ENCODE data around the gene PGM1. TPM values are rescaled to one million over a fixed set of nuclear protein-coding genes. Genes with fewer than 3 reads are reported as not detected.

The PGM1 gene
- total RNA-seq, 1 experiment from 2014 or later = 54.6 TPM

GRCh38 chr1:63653976-63654375 lies 60.8 kb downstream of the PGM1 start:
- no TSS peak for BruUV-seq (replicated peaks)
- H3K4me2 ChIP-seq (ENCODE audit: low read length) = no peak overlapping the region
- ChIA-PET CTCF (no interaction called here), RAD21 (ENCODE audit: low non-redundant PET in 1 of 2, low total read pairs in 2 of 2, uncharacterized antibody in 2 of 2, unreplicated experiment in 2 of 2) (no interaction called here), POLR2A (no interaction called here)
- ATAC-seq (no peak), DNase-seq (ENCODE audit: low read depth, low spot score) (no peak)
- H3K9me2 ChIP-seq (ENCODE audit: insufficient read depth) = no peaks in the 10 kb centered on the region
- intact Hi-C loops (cut with micrococcal nuclease) = no loop called here
- no peak overlapping the region for H2AFZ ChIP-seq (ENCODE audit: low read depth, low read length, poor library complexity, severe bottlenecking)
- TF ChIP-seq TCF7L2 (IDR thresholded peaks at IDR 0.05; ENCODE audit: borderline replicate concordance, extremely low read depth, insufficient read depth, insufficient read length) = no peak
- no peak for TF ChIP-seq CTCF (IDR thresholded peaks at IDR 0.05 in 2 of 3, conservative IDR thresholded peaks at IDR 0.05 in 1 of 3; ENCODE audit: borderline replicate concordance in 1 of 3, insufficient read depth in 1 of 3, low read depth in 2 of 3, low read length in 2 of 3)
- TF ChIP-seq MAX (IDR thresholded peaks at IDR 0.05) = no peak
- no peak for TF ChIP-seq POLR2A (IDR thresholded peaks at IDR 0.05; ENCODE audit: borderline replicate concordance, extremely low read depth, insufficient read depth, insufficient read length)
- TF ChIP-seq SP1 (IDR thresholded peaks at IDR 0.05; ENCODE audit: low read depth) = no peak
- no peak for TF ChIP-seq EZH2phosphoT487 (IDR thresholded peaks at IDR 0.05; ENCODE audit: borderline replicate concordance)
- no peak for TF ChIP-seq RAD21 (IDR thresholded peaks at IDR 0.05; ENCODE audit: low read depth)
- no peak for TF ChIP-seq CEBPB (IDR thresholded peaks at IDR 0.05; ENCODE audit: low read depth)
- TF ChIP-seq ZBTB33 (IDR thresholded peaks at IDR 0.05; ENCODE audit: extremely low read depth, insufficient replicate concordance, low read length) = no peak
- TF ChIP-seq ZNF274 (IDR thresholded peaks at IDR 0.05; ENCODE audit: low read depth, low read length) = no peak
- TF ChIP-seq REST (IDR thresholded peaks at IDR 0.05; ENCODE audit: low read depth) = no peak
- TF ChIP-seq EZH2 (IDR thresholded peaks at IDR 0.05) = no peak
- no peak for TF ChIP-seq FOSL1 (IDR thresholded peaks at IDR 0.05; ENCODE audit: low read depth)
- no peak for TF ChIP-seq POLR2AphosphoS5 (IDR thresholded peaks at IDR 0.05; ENCODE audit: low read depth, low read length)
- TF ChIP-seq EGR1 (IDR thresholded peaks at IDR 0.05; ENCODE audit: low read depth) = no peak
- no peak for TF ChIP-seq JUND (IDR thresholded peaks at IDR 0.05)
- no peak for TF ChIP-seq SRF (IDR thresholded peaks at IDR 0.05; ENCODE audit: low read depth)
- TF ChIP-seq ZFX (IDR thresholded peaks at IDR 0.05) = no peak
- TF ChIP-seq SIN3A (IDR thresholded peaks at IDR 0.05; ENCODE audit: low read depth) = no peak
- H3K27me3 ChIP-seq (ENCODE audit: insufficient read depth, low read length) = no peaks in the 10 kb centered on the region
- H3K4me3 ChIP-seq (replicated peaks in 1 of 2; ENCODE audit: low read depth in 1 of 2, low read length in 2 of 2) = no peak overlapping the region
- H3K9me3 ChIP-seq (ENCODE audit: control insufficient read depth in 1 of 2, insufficient read depth in 1 of 2, low read depth in 1 of 2, low read length in 2 of 2) = no peaks in the 10 kb centered on the region
- no peak overlapping the region for H3K9ac ChIP-seq (ENCODE audit: low read length)
- no peaks in the 10 kb centered on the region for H4K20me1 ChIP-seq (ENCODE audit: insufficient read depth)
- H3K79me2 ChIP-seq (ENCODE audit: insufficient read depth, low read length) = no peaks in the 10 kb centered on the region
- no peak overlapping the region for H3K27ac ChIP-seq (ENCODE audit: low read depth, low read length)
- no peaks in the 10 kb centered on the region for H3K4me1 ChIP-seq (ENCODE audit: control insufficient read depth in 1 of 2, insufficient read depth in 2 of 2, low read length in 2 of 2)
- no peaks in the 10 kb centered on the region for H3K36me3 ChIP-seq (ENCODE audit: control insufficient read depth in 1 of 2, insufficient read depth in 2 of 2, low read length in 2 of 2)

Data from HCT116 (cell line).